Anterior cingulate cortex (tissue), 58 donors: ENCODE measurements around the gene TMEM87B.
"Not testable (repeated sequence)": the region's sequence is repeated elsewhere in the genome, so short reads cannot be mapped to it uniquely, and the experiment has no call there.

Experiments
- DNase-seq, 58 donors: peaks; one replicate each; lab custom pipeline; 2025; lab: John Stamatoyannopoulos, UW

Gene TMEM87B

GRCh38 chr2:112110966-112111365, 55.9 kb downstream of the TMEM87B start:
- no peak for DNase-seq

DNA sequence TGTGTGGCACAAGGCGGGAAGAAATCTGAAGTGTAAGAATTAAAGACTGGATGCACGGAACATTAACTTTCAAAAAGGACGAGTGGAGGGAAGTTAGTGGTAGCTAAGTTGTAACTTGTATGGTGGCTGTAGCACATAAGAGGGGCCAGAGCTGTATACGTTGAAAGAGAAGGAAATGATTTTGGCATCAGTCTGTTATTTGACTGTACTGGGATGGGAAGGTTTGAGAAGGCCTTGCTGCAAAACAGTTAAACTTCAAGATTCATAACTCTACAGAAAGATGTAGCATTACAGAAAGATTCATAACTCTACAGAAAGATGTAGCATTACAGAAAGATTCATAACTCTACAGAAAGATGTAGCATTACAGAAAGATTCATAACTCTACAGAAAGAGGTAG, 58.3 kb downstream of the TMEM87B start:
- not testable (repeated sequence) for DNase-seq

DNA sequence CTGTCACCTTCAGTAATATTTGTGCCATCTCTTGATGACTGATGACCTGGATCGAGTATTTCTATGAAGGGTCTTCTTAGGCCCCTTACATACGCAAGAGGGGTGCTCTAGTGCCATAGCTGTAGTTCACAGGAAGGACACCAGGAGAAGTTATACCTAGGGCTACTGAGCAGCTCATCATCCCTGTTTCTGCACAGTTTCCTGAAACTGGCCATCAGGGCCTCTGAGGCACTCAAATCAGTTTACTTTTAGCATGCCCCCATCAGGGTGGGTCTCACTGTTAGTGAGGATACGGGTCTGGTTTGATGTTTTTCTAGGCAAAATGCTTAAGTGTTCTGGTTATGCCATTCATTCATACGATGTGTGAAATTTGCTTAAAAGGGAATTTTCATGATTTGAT, 63.1 kb downstream of the TMEM87B start:
- DNase-seq: no peak

- peak in 8 of 58 donors; percentile 1 to 35 (median 9) for DNase-seq
These were observed 66.7 kb downstream of the TMEM87B start for GRCh38 chr2:112121682-112122254.

- no peak for DNase-seq
These were observed 74.0 kb downstream of the TMEM87B start for GRCh38 chr2:112129060-112129459.

GRCh38 chr2:112133344-112133743, 78.3 kb downstream of the TMEM87B start:
- no peak for DNase-seq

GRCh38 chr2:112134120-112134519, 79.1 kb downstream of the TMEM87B start:
- DNase-seq: no peak

DNA sequence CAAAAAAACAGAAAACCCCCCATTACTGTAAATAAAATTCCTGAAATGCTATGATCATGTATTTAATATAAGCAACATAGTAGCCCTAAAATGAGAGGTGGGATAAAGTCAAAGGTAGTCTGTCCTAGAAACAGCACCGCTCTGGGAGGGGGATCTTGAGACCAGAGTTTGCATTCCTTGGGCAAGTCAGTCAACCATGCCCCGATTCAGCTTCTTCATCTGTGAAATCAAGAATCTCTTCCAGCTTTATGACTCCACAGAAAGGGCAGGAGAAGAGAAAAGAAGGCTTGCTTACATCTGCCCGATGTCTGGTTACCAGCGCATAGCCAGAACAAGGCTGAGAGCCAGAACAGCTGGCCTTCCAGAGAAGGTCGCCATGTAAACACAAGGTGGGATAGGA, 81.0 kb downstream of the TMEM87B start:
- no peak for DNase-seq

DNA sequence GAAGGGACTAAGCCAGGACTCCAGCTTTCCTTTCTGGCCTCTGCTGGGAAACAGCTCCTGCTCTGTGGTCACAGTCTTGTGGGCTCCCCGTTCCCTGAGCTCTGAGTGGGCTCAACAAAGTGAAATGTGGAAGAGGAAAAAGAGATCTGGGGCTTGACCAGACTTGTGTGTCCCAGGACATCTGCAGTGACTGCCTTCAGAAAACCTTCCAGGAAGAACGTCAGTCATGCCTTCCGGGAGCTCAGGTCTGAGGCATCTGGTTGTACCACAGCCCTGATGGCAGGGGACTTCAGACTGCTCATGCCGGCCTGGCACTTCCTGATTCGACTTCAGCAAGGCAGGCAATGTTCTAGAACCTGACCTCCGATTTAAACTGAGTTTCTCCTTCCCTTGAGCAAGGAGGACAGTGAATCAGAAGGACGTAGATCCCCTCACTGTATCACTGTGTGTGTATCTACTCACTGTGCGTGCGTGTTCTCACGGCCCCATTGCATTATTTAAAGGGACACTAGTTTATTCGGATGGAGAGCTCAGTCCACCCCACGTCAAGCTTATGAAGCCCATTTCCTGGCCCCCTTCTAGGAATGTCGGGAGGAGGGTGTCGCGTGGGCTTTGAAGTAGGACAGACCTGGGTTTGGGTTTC, 82.6 kb downstream of the TMEM87B start:
- no peak for DNase-seq

DNA sequence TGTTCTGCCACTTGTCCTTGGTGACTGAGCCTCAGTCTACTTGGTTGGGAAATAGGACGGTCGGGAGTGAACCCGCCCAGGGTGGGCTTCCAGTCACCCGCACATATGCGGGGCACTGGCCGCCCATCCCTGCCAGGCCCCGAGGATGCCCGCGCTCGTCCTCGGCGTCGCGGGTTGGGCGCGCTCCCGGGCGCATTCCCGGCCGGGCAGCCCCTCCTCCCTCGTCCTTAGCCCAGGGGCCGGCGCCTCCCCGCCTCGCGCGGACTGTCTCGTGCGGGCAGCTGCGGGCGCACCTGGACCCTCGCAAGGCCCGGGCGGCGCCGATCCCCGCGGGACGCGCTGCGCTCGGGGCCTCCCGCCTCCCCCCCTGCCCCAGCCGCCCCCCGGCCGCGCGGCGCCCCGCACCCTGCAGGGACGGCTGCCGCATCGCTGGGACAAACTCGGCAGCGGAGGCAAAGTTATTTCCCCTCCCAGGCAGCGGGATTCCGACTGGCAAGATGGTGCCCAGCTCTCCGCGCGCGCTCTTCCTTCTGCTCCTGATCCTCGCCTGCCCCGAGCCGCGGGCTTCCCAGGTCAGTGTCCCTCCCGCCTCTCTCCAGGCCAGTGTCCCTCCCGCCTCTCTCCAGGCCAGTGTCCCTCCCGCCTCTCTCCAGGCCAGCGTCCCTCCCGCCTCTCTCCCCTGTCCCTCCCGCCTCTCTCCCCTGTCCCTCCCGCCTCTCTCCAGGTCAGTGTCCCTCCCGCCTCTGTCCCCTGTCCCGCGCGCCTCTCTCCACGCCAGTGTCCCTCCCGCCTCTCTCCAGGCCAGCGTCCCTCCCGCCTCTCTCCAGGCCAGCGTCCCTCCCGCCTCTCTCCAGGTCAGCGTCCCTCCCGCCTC, 83.3 kb downstream of the TMEM87B start, which contains the start of gene FBLN7:
FBLN7 (plus strand) TSS at position 227 of the 874 bp plus-strand sequence; CDS start at position 498, 271 bp downstream.
- DNase-seq: no peak

DNA sequence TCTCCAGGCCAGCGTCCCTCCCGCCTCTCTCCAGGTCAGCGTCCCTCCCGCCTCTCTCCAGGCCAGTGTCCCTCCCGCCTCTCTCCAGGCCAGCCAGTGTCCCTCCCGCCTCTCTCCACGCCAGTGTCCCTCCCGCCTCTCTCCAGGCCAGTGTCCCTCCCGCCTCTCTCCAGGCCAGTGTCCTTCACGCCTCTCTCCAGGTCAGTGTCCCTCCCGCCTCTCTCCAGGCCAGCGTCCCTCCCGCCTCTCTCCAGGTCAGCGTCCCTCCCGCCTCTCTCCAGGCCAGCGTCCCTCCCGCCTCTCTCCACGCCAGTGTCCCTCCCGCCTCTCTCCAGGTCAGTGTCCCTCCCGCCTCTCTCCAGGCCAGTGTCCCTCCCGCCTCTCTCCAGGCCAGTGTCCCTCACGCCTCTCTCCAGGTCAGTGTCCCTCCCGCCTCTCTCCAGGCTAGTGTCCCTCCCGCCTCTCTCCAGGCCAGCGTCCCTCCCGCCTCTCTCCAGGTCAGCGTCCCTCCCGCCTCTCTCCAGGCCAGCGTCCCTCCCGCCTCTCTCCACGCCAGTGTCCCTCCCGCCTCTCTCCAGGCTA, 84.1 kb downstream of the TMEM87B start:
- DNase-seq: not testable (repeated sequence)

- not testable (repeated sequence) for DNase-seq
These were observed 84.7 kb downstream of the TMEM87B start for GRCh38 chr2:112139661-112140204.

- no peak for DNase-seq
These were observed 85.2 kb downstream of the TMEM87B start for GRCh38 chr2:112140205-112140802.

DNA sequence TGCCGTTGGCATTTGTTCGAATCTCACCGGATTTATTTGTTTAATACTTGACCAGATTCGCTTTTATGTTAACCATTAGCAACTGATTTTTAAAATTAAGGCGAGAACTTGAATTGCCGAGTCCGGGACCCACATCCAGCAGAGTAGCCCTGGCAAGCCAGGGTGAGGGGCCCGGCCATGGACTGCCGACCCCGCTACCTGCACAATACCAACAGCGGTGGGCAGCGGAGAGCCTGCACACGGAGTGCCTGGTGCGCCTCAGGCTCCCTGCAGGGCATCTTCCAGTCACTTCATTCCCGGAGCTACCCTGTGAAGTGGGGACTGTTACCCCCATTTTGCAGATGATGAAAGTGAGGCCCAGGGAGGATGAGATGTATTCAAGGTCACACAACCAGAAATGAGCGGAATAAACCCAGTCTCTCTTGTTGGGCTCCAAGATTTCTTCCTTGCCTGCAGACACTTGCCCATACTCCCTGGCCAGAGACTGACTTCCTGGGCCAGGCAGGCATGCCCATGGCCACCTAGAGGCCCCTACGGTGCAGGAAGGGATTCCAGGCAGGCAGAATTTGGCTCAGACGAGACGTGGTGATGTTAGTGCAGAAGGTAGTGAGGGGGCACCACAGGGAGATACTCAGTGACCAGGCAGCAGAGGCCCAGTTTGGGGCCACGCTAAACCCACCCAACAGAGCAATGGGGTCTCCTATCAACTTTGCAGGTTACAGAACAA, 86.0 kb downstream of the TMEM87B start:
- DNase-seq: no peak

DNA sequence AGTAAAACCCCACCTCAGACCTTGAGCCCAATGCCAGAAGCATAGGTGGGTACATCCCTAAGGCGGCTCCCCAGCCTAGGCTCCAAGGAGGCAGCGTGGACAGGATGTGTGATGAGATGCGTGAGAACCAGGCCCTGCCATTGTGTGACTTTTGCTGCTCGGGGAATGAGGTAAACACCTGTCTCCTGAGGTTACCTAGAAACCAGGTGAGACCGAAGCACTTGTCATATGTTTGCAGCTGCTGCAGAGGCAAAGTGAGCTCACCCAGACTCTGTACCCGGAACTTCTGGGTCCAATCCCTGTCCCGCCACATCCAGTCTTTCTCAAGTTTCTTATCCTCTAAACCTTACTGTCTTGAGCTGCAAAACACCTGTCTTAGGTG, 86.5 kb downstream of the TMEM87B start:
- DNase-seq: no peak

GRCh38 chr2:112142525-112143078, 87.5 kb downstream of the TMEM87B start:
- DNase-seq: no peak

- DNase-seq: no peak
These were observed 88.1 kb downstream of the TMEM87B start for GRCh38 chr2:112143150-112143549.

GRCh38 chr2:112144966-112145365, 89.9 kb downstream of the TMEM87B start:
- no peak for DNase-seq
